IMR-90 (cell line): ENCODE measurements around the gene ADAMTSL2. TPM values are rescaled to one million over a fixed set of nuclear protein-coding genes. Genes with fewer than 3 reads are reported as not detected.

Experiments
- ATAC-seq: fragments of 200-7000 bp; cut with Tn5 transposase; 2 replicates; pipeline ENCODE4 v1.9.1; 2020; ENCODE audit warnings: low read depth, mild to moderate bottlenecking, moderate library complexity
- BruUV-seq: library from RNA; stranded (reverse); fragments of 400-500 nt; replicated peaks from 2 replicates; lab custom pipeline; 2021; lab: Mats Ljungman, UMichigan
- CTCF ChIA-PET: fragments of 300-600 bp; formaldehyde crosslinking; extraction: SDS; loops from one replicate; lab custom pipeline; 2021; ENCODE audit warnings: antibody characterized with exemption; lab: Yijun Ruan, JAX
- POLR2A ChIA-PET: fragments of 300-600 bp; sonication (Branson Sonifier 250); formaldehyde crosslinking; loops from one replicate; lab custom pipeline; 2022; ENCODE audit warnings: antibody characterized with exemption; ENCODE audit not compliant: unreplicated experiment; lab: Charles Lee
- DNase-seq: peaks from one replicate; pipeline ENCODE4 v3.0.0; 2013
- H2AFZ ChIP-seq: replicated peaks from 2 replicates; pipeline ENCODE3; 2013; ENCODE audit warnings: low read length, mild to moderate bottlenecking; ENCODE audit not compliant: poor library complexity
- H2AK5ac ChIP-seq: 2 replicates; pipeline ENCODE4 v1.6.1; 2013; ENCODE audit warnings: low read depth, low read length, inconsistent platforms
- H2AK9ac ChIP-seq: replicated peaks from 2 replicates; pipeline ENCODE3; 2013; ENCODE audit warnings: mild to moderate bottlenecking, low read depth, low read length, moderate library complexity; ENCODE audit not compliant: poor library complexity
- H2BK120ac ChIP-seq: 2 replicates; pipeline ENCODE4 v1.6.1; 2013; ENCODE audit warnings: low read depth, low read length, inconsistent platforms
- H2BK15ac ChIP-seq: 3 replicates; pipeline ENCODE4 v1.6.1; 2013; ENCODE audit warnings: low read depth, low read length, inconsistent platforms
- H2BK20ac ChIP-seq: 2 replicates; pipeline ENCODE4 v1.6.1; 2013; ENCODE audit warnings: low read depth, mild to moderate bottlenecking, inconsistent platforms, low read length, moderate library complexity
- H2BK5ac ChIP-seq: 2 replicates; pipeline ENCODE4 v1.6.1; 2013; ENCODE audit warnings: mild to moderate bottlenecking, low read depth, low read length, inconsistent platforms; ENCODE audit not compliant: poor library complexity, severe bottlenecking
- H3K14ac ChIP-seq: replicated peaks from 2 replicates; pipeline ENCODE4 v1.6.1; 2013; ENCODE audit warnings: low read depth, low read length, inconsistent platforms
- H3K18ac ChIP-seq: 2 replicates; pipeline ENCODE4 v1.6.1; 2013; ENCODE audit warnings: low read depth, low read length, control low read depth
- H3K23ac ChIP-seq: 2 replicates; pipeline ENCODE4 v1.6.1; 2013; ENCODE audit warnings: low read depth, low read length, inconsistent platforms
- H3K27ac ChIP-seq: 2 replicates; pipeline ENCODE4 v1.5.1; 2013; ENCODE audit warnings: mild to moderate bottlenecking, control low read depth, low read length; ENCODE audit not compliant: insufficient read depth
- H3K27me3 ChIP-seq: 2 replicates; pipeline ENCODE4 v1.6.1; 2013; ENCODE audit warnings: low read length; ENCODE audit not compliant: control insufficient read depth, insufficient read depth
- H3K36me3 ChIP-seq: 2 replicates; pipeline ENCODE4 v1.6.1; 2013; ENCODE audit warnings: low read length, mixed read lengths; ENCODE audit not compliant: control insufficient read depth, insufficient read depth
- H3K4ac ChIP-seq: 2 replicates; pipeline ENCODE4 v1.6.1; 2013; ENCODE audit warnings: low read depth, low read length, inconsistent platforms
- H3K4me1 ChIP-seq: 2 replicates; pipeline ENCODE4 v1.6.1; 2013; ENCODE audit warnings: low read length, mixed read lengths; ENCODE audit not compliant: control insufficient read depth, insufficient read depth
- H3K4me2 ChIP-seq: 2 replicates; pipeline ENCODE4 v1.6.1; 2013; ENCODE audit warnings: low read depth, mild to moderate bottlenecking, control low read depth, low read length, moderate library complexity
- H3K4me3 ChIP-seq: 2 replicates; pipeline ENCODE4 v1.5.1; 2013; ENCODE audit warnings: low read depth, mild to moderate bottlenecking, control low read depth, low read length, moderate library complexity; ENCODE audit not compliant: insufficient read depth
- H3K56ac ChIP-seq: 2 replicates; pipeline ENCODE4 v1.6.1; 2013; ENCODE audit warnings: low read length, inconsistent platforms; ENCODE audit not compliant: insufficient read depth; ENCODE audit errors: extremely low read depth
- H3K79me1 ChIP-seq, 2 experiments: 2 replicates each; pipeline ENCODE4 v1.6.1; 2013; ENCODE audit warnings: low read length in 2 of 2, inconsistent platforms in 1 of 2, low read depth in 1 of 2
- H3K9ac ChIP-seq: 2 replicates; pipeline ENCODE4 v1.6.1; 2013; ENCODE audit warnings: low read depth, low read length, control low read depth
- H3K9me1 ChIP-seq: 2 replicates; pipeline ENCODE4 v1.6.1; 2013; ENCODE audit warnings: low read length, inconsistent platforms; ENCODE audit not compliant: insufficient read depth
- H3K9me3 ChIP-seq: 2 replicates; pipeline ENCODE4 v1.6.1; 2013; ENCODE audit warnings: low read length; ENCODE audit not compliant: control insufficient read depth, insufficient read depth
- H4K20me1 ChIP-seq: 2 replicates; pipeline ENCODE4 v1.6.1; 2013; ENCODE audit warnings: low read length, inconsistent platforms; ENCODE audit not compliant: insufficient read depth
- H4K5ac ChIP-seq: 2 replicates; pipeline ENCODE4 v1.6.1; 2013; ENCODE audit warnings: mild to moderate bottlenecking, low read depth, low read length, control low read depth
- H4K8ac ChIP-seq, 2 experiments: 2 replicates each; pipeline ENCODE4 v1.6.1; 2013; ENCODE audit warnings: low read depth in 2 of 2, low read length in 2 of 2, control low read depth in 1 of 2, inconsistent platforms in 1 of 2
- H4K91ac ChIP-seq: 2 replicates; pipeline ENCODE4 v1.6.1; 2013; ENCODE audit warnings: low read depth, low read length, inconsistent platforms; ENCODE audit not compliant: insufficient read depth
- CEBPB ChIP-seq: IDR thresholded peaks from 2 replicates; pipeline ENCODE4 v1.6.1; 2012; ENCODE audit warnings: low read depth, low read length, improper control_type of control experiment
- CTCF ChIP-seq: conservative IDR thresholded peaks from 2 replicates; pipeline ENCODE4 v1.5.1; 2012; ENCODE audit warnings: mild to moderate bottlenecking, low read depth, low read length, improper control_type of control experiment
- ELK1 ChIP-seq: fragments of 150-350 bp; IDR thresholded peaks from 2 replicates; pipeline ENCODE4 v1.6.1; 2016; ENCODE audit warnings: low read depth, mild to moderate bottlenecking, low read length, moderate library complexity, borderline replicate concordance
- FOS ChIP-seq: fragments of 150-350 bp; IDR thresholded peaks from 2 replicates; pipeline ENCODE4 v1.6.1; 2016; ENCODE audit warnings: low read depth, low read length
- MXI1 ChIP-seq: IDR thresholded peaks from 2 replicates; pipeline ENCODE4 v1.6.1; 2012; ENCODE audit warnings: low read depth, mild to moderate bottlenecking, low read length, moderate library complexity, borderline replicate concordance
- RAD21 ChIP-seq: IDR thresholded peaks from 2 replicates; pipeline ENCODE4 v1.6.1; 2012; ENCODE audit warnings: low read length, improper control_type of control experiment
- SMC3 ChIP-seq: fragments of 150-350 bp; IDR thresholded peaks from 2 replicates; pipeline ENCODE4 v1.6.1; 2016; ENCODE audit warnings: low read depth, mild to moderate bottlenecking, antibody characterized with exemption, low read length, moderate library complexity
- USF2 ChIP-seq: fragments of 150-350 bp; IDR thresholded peaks from 2 replicates; pipeline ENCODE4 v1.6.1; 2017; ENCODE audit warnings: mild to moderate bottlenecking, antibody characterized with exemption, low read length, low read depth
- WGBS, 2 experiments: methylation state at CpG; one replicate each; pipeline versions ENCODE4 v1.1.5 to v1.1.7; 2013; ENCODE audit warnings: missing lambda C conversion rate in 2 of 2; ENCODE audit not compliant: insufficient read length in 1 of 2; ENCODE audit errors: extremely low coverage in 2 of 2; 5-methylcytosine and 5-hydroxymethylcytosine counted together
- dilution Hi-C: fragments of 300-500 bp; cut with HindIII; formaldehyde crosslinking; loops from one replicate; pipeline ENCODE4 v1.14.3; 2018; ENCODE audit warnings: low sequenced_read_pairs; ENCODE audit not compliant: unreplicated experiment
- in situ Hi-C: fragments of 300-500 bp; cut with MboI; formaldehyde crosslinking; loops from 3 replicates; pipeline ENCODE4 v1.14.3; 2019; ENCODE audit warnings: low sequenced_read_pairs, inconsistent platforms, mixed read lengths
- intact Hi-C: fragments of 100-400 bp; cut with micrococcal nuclease; formaldehyde crosslinking; loops from 2 replicates; pipeline ENCODE4 v1.10.0; 2022
- polyA plus RNA-seq, 3 experiments: library from polyadenylated mRNA; depleted of rRNA; stranded (reverse); fragments of >200 nt; gene quantifications; 2 replicates each; pipeline ENCODE4 v1.2.3, GENCODE V29; 2012; ENCODE audit warnings: low replicate concordance in 1 of 3
- total RNA-seq: library from RNA; depleted of rRNA; stranded (reverse); fragments of >200 nt; gene quantifications from 2 replicates; pipeline ENCODE4 v1.2.3, GENCODE V29; 2012

Gene ADAMTSL2
- total and polyA plus RNA-seq, 2 of the 4 experiments (the other 2 are of a cell fraction) = not detected

GRCh38 chr9:133527444-133527920 is 7.0 kb upstream of the ADAMTSL2 start:
- no peaks in the 10 kb centered on the region for H3K79me1 ChIP-seq
- no peak overlapping the region for H2BK5ac ChIP-seq
- peak overlapping the region; percentile 37 for H2AK9ac ChIP-seq
- H2BK20ac ChIP-seq = no peak overlapping the region
- H4K8ac ChIP-seq = no peak overlapping the region
- intact Hi-C loops (no loop called here), dilution Hi-C loops (no loop called here), in situ Hi-C loops (no loop called here)
- H4K5ac ChIP-seq = no peak overlapping the region
- ATAC-seq (peak; percentile 69), DNase-seq (no peak)
- H2BK120ac ChIP-seq = no peak overlapping the region
- H3K27me3 ChIP-seq = peaks cover 85% of the 10 kb centered on the region
- H3K4me2 ChIP-seq = no peak overlapping the region; the same call in 1 of the 2 replicates
- H2AK5ac ChIP-seq = no peak overlapping the region
- H3K23ac ChIP-seq = no peak overlapping the region
- no peaks in the 10 kb centered on the region for H4K20me1 ChIP-seq
- no TSS peak for BruUV-seq
- H3K14ac ChIP-seq = no peak overlapping the region
- no peak overlapping the region for H3K4ac ChIP-seq
- H3K4me3 ChIP-seq = no peak overlapping the region
- no peak overlapping the region for H3K18ac ChIP-seq
- H3K56ac ChIP-seq = no peak overlapping the region
- WGBS, 2 experiments = 8% methylated on average over 5 of the region's 18 CpGs; no CpG with 5 or more reads in 1 of the 2 experiments
- no peaks in the 10 kb centered on the region for H3K9me3 ChIP-seq
- no peak overlapping the region for H3K9ac ChIP-seq
- no peaks in the 10 kb centered on the region for H3K9me1 ChIP-seq
- H3K4me1 ChIP-seq = peaks cover 2% of the 10 kb centered on the region; the same call in 1 of the 2 replicates
- ChIA-PET POLR2A (no interaction called here), CTCF (no interaction called here)
- H3K27ac ChIP-seq = no peak overlapping the region
- no peak overlapping the region for H2AFZ ChIP-seq
- TF ChIP-seq CTCF (no peak), ELK1 (no peak), MXI1 (no peak), RAD21 (no peak), SMC3 (no peak), CEBPB (no peak), FOS (no peak), USF2 (no peak)
- H4K91ac ChIP-seq = no peak overlapping the region
- H3K36me3 ChIP-seq = no peaks in the 10 kb centered on the region
- no peak overlapping the region for H2BK15ac ChIP-seq
